Upper lobe of left lung (tissue), 4 donors: Measurements from ENCODE around the gene RAB19.

ENCODE experiments used
- POLR2A ChIP-seq, 4 donors: fragments of 450-650 bp; IDR thresholded peaks; one replicate each; pipeline ENCODE4 v1.5.1; 2016 to 2017; ENCODE audit warnings: antibody characterized with exemption in 4 of 4, mild to moderate bottlenecking in 2 of 4
- TF ChIP-seq, protein P1 (sequence below), 6 experiments: fragments of 450-650 bp in 4 of 6; fragments of 200-600 bp in 2 of 6; sonication (generic) in 2 of 6; IDR thresholded peaks; one replicate each; pipeline ENCODE4 v1.5.1; 2016 to 2019; ENCODE audit warnings: antibody characterized with exemption in 6 of 6

DNA sequence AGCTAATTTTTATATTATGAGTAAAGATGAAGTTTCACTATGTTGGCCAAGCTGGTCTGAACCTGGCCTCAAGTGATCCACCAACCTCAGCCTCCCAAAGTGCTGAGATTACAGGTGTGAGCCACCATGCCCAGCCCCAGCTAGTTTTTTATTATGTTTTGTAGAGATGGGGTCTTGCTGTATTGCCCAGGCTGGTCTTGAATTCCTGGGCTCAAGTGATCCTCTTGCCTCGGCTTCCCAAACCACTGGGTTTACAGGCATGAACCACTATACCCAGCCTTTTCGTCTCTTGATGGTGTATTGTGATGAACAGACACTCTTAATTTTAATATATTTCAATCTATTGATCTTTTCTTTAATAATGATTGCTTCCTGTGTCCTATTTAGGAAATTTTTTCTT, 17.7 kb downstream of the RAB19 start:
- TF ChIP-seq, protein P1, sequence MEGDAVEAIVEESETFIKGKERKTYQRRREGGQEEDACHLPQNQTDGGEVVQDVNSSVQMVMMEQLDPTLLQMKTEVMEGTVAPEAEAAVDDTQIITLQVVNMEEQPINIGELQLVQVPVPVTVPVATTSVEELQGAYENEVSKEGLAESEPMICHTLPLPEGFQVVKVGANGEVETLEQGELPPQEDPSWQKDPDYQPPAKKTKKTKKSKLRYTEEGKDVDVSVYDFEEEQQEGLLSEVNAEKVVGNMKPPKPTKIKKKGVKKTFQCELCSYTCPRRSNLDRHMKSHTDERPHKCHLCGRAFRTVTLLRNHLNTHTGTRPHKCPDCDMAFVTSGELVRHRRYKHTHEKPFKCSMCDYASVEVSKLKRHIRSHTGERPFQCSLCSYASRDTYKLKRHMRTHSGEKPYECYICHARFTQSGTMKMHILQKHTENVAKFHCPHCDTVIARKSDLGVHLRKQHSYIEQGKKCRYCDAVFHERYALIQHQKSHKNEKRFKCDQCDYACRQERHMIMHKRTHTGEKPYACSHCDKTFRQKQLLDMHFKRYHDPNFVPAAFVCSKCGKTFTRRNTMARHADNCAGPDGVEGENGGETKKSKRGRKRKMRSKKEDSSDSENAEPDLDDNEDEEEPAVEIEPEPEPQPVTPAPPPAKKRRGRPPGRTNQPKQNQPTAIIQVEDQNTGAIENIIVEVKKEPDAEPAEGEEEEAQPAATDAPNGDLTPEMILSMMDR (IDR thresholded peaks at IDR 0.05), result no peak
- no peak for TF ChIP-seq POLR2A (IDR thresholded peaks at IDR 0.05)
